NCI-H146 treated with DMSO at 0.1 percent for 48 hours (cell line): Measurements from ENCODE around the gene CHST8.

Source experiments
- DNase-seq: peaks from one replicate; lab custom pipeline; 2025; ENCODE audit not compliant: unreplicated experiment; lab: John Stamatoyannopoulos, UW

Gene CHST8

DNA sequence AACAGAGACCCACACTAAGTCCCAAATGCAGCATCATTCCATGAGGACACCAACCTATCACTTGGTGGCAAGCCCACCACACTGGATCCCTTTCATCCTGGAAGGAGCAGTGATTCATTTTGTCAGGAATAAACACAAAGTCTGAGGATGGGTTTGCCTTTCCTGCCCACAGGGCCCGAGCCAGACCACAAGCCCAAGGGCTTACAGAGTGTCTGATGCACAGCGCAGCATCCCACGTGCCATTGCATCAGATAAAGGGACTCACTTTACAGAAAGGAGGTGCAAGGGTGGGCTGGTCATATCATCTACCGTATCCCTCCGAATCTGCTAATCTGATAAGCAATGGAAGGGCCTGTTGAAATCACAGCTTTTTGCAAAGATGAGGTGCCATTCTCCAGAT, 162.7 kb downstream of the CHST8 start:
- no peak for DNase-seq

DNA sequence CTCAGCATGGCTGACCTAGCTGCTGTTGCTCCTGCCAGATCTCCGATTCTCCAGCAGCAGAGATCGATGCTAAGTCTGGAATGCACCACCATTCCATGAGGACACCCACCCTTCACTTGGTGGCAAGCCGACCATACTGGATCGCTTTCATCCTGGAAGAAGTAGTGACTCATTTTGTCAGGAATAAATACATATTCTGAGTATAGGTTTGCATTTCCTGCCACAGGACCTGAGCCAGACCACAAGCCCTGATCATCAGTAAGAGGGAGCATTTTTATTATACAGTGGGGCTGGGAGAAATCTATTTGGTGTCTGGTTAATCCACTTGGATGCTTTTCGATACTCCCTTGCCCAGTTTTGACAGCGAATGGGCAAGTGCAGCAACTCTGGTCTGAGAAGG, 164.0 kb downstream of the CHST8 start:
- DNase-seq: no peak

DNA sequence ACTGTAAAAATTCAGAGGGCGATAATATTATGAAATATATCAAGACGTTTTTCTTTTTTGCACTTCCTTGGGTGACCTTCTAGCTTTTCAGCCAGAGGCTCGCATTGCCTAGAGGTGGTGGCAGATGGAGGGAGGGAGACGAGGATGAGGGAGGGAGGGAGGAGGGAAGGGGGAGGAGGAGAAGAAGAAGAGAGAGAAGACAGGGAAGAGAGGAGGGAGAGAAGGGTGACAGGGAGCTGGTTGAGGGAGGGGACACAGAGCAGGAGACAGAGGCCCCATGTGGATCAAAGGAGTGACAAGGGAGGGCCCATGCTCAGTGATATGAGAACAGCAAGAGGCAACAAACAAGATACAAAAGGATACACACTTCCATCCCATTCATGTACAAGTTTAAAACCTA, 166.9 kb downstream of the CHST8 start:
- DNase-seq: no peak

DNA sequence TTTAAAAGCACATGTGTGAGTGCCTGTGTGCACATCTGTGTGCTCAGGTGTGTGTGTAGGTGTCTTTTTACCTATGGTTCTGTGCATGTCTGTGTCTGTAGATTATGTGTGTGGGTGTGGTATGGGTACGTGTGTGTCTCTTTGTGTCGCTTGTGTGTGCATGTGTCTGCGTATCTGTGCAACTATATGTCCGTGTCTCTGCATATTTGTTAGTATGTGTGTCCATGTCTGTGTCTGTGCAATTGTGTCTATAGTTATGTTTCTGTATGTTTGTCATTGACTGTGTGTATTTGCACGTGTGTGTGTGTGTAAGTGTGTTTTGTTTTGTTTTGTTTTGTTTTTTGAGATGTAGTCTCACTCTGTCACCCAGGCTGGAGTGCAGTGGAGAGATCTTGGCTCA, 167.6 kb downstream of the CHST8 start:
- DNase-seq: no peak

DNA sequence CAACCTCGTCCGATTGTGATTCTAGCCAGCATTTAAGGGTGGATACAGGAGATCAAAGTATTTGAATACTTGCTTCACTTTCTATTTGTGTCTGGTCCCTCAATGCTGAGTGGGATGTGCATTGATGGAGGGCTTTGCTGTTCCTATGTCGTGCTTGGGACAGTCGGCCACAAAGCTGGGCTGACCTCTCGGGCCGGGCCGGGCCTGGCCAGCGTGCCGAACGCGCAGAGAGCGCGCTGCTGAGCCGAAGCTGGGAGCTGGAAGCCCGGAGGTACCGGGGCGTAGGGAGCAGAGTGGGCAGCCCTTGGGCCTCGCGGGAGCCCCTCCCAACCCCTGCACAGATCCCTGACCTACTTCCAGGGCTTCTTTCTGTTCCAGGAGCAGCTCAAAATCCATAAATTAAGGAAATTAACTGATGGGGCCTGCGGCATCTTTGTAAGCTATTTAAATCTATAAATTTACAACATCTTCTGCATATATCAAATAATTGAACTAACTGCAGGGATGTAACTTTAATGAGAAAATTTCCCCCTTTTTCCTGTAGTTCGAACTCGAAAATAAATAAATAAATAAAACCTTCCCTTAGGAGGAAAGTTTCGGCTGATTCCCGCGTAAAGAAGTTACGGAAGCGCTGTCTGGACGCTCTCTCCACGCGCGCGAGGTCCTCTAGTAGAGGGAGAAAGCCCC, 173.1 kb downstream of the CHST8 start:
- no peak for DNase-seq

DNA sequence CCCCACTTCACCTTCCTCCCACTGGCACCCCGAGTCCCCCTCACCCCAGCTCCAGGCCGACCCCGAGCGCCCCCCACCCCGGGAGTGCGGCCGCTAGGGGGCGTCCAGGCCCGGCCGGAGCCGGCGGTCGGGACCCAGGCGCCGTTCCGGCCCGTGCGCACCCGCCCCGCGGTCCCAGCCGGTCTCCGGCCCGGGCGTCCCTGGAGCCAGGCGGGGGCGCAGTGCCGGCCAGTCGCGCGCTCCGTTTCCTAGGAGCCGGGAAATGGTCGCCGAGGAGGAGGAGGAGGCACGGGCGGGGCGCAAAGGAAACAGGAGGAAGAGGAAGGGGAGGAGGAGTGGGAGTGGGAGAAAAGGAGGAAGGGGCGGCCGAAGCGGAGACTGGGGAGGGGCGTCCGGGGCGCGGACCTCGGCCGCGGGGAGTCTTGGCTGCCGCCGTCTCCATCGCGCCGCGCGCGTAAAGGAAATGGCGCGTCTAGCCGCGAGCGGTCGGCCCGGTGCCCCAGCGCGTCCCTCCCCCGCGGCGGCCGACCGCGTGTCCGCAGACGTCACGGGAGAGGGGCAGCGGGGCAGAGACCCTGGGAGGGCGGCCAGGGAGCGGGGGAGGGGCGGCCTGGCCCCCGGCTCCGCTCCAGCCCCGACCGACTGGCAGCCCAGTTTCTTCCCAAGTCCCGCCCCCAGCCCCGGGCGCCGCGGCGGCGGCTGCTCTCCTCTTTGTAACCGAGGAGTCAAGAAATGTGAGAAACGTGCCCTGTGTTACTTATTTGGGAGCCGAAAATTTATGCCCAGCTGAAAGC, 173.8 kb downstream of the CHST8 start:
- DNase-seq: no peak

DNA sequence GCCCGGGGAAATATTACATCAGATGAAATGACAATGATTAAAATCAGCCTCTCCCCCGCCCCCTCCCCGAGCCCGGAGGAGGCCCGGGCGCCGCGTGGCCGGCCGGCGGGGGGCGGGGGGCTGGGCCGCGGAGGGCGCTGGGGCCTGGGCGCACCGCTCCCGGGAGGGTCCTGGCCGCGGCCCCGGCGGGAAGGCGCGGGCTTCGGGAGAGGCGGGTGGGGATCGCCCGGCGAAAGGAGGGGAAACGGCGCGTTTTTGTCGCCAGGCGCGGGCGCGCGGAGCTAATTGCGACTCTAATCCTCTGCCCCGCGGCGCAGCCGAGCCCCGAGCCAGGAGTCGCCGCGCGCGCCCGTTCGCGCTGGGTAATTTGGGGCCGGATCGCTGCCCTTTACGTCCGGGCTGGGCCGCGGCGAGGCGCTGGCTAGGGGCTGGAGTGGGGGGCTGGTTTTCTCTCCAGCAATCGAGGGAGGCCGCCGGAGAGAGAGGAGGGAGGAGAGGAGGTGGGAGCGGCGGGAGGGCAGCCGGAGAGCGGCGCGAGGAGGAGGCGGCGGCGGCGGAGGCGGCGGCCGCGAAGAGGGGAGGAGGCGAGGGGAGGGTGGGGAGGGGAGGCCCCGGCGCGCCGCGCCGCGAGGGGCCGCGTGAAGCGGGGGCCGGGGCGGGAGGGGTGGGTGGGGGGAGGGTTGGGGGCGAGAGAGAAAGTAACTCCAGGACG, 174.6 kb downstream of the CHST8 start, which contains the start of gene KCTD15:
KCTD15 (plus strand) TSS at position 707 of the 712 bp plus-strand sequence. CDS start 3,585 bp downstream, outside the sequence.
- no peak for DNase-seq

DNA sequence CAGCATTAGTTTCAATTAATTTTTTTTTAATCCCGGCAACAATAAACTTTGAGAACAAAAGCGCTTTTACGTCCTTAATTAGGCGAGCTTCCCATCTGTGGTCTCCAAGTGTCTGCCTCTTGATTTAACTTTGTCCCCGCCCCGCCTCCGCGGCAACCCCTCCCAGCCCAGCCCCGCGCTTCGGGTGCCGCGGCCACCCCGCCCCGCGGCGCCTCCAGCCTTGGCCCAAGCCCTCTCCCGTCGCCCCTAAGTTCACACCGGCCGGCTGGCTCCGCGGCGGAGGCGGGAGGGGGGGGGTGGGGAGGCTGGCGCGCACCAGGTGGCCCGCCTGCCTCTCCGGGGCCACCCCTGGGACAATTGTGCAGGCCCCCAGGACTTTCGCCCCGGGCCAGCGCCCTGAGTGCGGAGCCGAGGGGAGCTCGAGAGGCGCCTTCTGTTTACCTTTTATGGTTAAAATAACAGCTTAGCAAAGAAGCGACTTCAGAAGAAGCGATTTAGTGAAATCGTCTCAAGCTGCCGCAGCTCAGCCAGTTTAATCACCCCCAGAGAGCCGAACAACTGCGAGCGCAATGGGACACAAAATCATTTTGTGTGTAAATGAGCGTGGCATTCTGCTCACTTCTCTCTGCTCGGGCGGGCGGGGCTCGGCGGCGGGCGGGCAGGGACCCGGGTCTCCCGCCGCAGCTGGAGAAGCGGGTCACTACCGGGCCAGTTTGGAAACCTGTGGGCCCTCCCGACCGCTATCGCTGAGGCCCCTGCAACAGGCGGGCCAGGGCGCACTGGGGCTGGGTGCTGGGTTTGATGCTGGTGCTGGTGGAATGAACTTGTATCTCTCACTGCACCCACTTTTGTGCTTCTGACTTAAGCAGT, 176.3 kb downstream of the CHST8 start:
- DNase-seq: no peak

DNA sequence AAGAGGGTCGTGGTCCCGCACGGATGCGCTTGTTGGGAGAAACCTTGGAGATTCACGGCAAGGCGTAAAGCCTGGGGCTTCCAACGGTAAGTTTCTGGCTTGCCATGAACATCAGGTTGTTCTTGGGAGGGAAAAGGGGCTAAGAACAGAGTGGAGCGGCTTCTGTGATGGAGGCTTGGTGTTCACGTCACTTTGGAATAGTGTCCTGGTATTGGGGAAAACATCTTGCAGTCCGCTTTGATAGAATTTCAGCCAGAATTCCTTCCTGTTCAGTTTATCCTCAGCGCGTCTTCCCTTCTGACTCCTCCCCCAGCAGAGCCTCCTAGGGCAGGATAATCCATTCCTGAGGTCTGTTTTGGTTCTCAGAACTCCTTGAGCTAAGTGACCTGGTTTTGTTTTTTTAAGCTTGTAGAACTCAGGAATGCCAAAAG, 176.9 kb downstream of the CHST8 start:
- DNase-seq: no peak

DNA sequence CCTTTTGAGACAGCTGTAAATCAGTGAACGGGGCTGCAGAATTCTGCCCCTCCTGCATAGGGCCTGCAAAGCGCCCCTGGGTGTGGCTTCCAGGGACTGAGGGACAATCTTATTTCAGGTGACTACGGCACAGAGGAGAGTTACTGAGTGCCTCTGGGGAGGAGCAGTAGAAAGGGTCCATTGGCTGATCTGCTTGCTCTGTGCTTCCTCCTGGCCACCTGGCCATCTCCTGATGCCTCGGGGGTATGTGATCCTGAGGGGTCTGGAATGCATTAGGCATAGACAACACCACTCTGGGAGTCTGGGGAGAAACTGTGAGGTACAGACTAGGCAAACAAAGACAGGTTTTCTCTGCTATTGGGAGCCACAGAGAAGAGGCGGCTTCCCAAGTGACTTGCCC, 177.7 kb downstream of the CHST8 start:
- DNase-seq: no peak

DNA sequence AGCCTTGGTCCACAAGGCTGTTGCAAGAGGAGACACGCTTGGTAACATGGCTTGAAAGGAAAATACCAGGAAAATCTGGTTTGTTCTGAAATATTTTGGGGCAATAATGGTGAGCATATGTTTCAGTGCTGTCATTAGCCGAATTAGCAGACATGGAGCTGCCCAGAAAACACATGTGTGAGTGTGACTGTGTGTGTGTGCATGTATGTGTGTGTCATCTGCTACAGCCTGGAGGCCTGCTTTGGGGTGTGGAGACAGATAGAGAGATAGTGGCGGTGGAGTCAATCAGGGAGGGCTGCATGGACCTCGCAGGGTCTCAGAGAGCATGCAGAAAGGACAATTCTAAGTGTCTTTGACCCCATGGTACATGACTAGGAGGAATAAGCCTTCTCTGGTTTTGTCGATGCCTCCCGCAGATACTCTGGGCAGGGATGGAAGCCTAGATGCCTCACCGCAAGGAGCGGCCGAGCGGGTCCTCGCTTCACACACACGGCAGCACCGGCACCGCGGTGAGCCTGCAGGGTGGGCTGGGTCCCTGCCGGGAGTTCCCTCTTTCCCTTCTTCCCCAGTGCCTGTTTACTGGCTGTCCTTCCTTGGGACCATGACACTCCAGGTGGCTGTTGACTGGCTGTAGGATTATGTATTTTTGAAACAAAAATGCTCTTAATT, 178.4 kb downstream of the CHST8 start:
- DNase-seq: no peak

DNA sequence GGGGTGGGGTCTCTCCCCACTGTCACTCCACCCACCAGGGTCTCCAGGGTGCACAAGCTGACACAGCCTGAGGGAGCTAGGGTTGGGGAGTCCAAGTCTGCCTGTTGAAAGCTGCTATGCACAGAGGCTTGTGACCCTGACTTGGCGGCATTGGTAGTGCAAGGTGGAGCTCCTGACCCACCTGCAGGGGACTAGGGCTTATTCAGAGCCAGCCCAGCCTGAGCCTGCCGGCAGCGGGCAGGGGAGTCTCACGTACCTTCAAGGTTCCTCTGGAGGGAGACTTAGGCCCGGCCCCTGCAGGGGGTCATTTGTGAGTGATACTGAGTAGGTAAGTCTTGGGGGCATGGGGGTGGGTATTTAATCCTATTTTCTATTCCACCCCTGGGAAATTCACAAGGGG, 179.7 kb downstream of the CHST8 start:
- DNase-seq: no peak

DNA sequence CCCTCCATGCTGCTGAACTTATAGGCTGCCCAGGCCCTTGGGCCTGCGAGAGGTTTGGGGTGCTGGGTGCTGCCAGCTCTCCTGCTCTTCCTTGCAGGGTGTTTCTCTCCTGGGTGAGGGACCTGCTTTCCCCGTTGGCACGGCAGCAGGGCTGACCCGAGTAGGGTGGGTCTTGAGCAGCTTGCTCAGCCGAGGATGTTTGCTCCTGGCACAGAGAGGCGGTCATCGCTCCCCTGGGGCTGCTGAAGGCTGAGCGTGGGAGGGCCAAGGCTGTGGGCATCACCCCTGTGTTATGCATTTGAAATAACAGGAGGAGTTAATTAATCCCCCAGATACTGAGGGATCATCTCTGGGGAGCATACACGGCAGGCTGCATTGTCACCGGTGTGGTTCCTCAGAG, 180.2 kb downstream of the CHST8 start:
- no peak for DNase-seq

DNA sequence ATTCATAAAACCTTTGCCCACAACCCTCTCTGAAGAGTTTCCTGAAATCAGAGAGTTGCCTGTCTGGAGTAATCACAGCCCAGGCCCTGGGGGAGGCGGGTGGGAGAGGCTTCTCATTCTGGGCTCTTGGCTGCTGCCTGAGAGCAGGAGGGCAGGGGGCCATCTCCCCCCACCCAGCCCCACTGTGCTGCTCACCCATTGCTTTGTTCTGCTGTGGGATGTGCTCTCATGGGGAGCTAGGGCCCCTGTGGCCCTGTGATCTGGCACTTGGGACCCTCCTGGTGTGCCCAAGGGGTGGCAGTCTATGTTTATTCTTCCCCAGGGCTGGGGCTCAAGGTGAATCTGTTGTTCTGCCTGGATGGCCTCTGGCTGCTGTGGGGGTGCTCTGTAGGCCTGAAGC, 181.0 kb downstream of the CHST8 start:
- DNase-seq: no peak

DNA sequence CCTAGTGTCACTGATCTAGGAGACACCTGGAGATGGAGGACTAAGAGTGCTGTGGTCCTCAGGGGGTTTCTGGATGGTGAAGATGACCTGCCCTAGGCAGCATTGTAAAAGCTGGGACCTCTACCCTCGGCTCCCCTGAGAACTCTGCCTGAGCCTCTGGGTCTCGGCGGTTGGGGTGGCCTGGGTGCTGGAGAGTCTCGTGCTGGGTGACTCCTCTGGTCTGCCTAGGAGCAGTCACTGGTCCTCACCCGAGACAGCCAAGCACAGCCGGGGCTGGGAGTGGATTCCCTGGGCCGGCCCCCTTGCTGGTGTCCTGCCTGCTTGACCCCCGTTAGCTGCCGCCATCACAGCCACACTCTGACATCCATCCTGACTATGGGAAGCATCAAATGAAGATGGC, 181.6 kb downstream of the CHST8 start:
- DNase-seq: no peak

DNA sequence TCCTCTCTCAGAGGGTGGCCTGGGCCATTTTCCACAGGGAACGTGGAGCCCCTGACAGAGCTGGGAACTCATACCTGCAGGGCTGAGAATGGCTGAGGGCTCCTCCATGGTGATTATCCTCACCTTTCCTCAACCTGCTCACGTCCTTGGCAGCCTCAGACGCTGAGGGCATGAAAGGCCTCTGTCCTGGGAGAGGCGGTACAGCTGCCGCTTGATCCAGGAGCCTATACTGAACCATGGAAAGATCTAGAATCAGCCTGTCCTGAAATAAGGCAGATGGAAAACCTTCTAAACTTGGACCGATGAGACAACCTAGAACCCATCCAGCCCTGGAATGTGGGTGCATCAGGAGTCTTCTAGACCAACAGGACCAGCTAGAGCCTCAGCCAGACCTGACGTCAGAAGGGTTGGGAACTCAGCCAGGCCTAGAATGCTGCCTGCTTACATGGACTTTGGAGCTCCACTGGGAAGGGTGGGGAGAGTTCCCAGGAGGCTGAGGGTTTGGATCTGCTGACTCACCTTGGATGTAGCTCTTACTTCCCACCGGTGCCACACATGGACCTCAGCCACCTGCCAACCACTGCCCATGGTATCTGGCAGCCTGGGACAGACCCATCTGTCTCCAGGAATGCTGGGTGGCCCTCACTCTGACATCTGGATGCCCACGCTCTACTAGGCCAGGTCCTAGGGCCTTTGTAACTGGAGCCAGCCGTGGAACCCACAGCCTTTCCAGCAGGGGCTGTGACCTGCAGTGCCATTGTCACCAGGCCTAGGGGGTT, 182.5 kb downstream of the CHST8 start:
- no peak for DNase-seq

DNA sequence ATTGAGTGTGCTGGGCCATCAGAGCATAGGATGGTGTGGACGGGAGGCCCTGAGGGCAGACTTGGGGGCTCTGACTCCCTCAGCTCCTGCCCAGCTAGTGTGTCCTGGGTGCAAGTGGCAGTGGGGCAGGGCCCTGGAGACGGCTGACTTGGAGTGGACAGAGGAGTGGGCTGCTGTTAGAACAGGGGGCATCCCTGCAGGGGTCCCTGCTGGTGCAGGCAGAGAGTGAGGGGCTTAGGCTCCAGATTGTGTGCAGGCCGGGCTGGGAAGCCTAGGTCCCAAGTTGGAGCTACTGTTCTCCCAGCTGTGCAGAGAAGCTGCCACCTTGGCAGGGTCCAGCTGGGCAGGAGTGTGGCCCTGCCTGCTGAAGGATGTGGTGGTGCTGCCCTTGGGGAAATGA, 183.6 kb downstream of the CHST8 start:
- DNase-seq: no peak

DNA sequence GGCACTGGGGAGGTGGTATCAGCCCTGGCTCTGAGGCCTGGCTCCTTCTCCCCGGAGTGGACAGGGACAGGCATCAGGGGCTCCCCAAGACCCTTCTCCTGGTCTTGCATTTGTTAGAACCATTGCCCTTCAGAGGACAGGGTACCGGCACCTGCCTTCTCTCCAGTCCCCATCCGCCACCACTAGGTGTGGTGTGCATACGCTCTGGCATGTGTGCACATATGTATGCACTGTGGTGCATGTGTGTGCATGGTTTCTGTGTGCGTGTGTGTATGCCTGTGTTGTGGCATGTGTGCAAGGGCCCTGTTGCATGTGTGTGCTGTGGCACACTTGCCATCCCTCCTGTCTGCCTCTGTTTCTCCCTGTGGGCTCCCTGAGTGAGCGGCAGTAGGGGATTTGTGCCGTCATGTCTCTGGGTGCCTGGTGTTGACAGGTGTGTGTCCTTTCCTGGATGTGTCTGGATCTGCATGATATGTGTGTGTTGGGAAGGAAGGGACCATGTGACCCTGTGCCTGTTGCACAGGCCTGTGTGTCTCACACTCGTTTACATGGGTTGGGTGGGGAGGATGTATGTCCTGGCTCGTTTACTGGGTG, 184.2 kb downstream of the CHST8 start:
- DNase-seq: no peak

DNA sequence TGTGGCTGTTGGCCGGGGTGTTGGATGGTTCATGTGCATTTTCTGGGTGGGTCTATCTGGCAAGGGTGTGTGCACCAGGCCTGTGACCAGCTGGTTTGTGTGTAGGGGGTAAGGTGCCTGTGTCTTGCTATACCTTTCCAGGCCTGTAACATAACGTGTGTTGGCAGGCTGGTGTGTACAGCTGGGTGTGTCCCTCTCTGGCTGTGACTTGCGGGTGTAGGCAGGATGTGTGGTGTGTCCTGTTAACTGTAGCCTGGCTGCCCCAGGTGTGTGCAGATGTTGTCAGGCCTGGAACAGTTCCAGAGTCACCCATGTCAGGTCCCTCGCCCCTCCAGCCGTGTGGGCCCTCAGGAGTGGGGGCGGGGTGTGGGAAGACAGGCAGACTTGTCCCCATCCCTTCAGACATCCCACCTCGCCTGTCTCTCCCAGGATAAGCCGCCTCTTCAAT, 184.7 kb downstream of the CHST8 start:
- DNase-seq: no peak
